IMR-90 (cell line): Measurements from ENCODE around the gene C1QTNF9B. TPM values are rescaled to one million over a fixed set of nuclear protein-coding genes. Genes with fewer than 3 reads are reported as not detected.
A peak's percentile ranks its signal among the peaks of the same experiment; 100 is the strongest.

ENCODE experiments used
- ATAC-seq: fragments of 200-7000 bp; cut with Tn5 transposase; 2 replicates; pipeline ENCODE4 v1.9.1; 2020; ENCODE audit warnings: low read depth, mild to moderate bottlenecking, moderate library complexity
- BruUV-seq: library from RNA; stranded (reverse); fragments of 400-500 nt; replicated peaks from 2 replicates; lab custom pipeline; 2021; lab: Mats Ljungman, UMichigan
- CTCF ChIA-PET: fragments of 300-600 bp; formaldehyde crosslinking; extraction: SDS; loops from one replicate; lab custom pipeline; 2021; ENCODE audit warnings: antibody characterized with exemption; lab: Yijun Ruan, JAX
- POLR2A ChIA-PET: fragments of 300-600 bp; sonication (Branson Sonifier 250); formaldehyde crosslinking; loops from one replicate; lab custom pipeline; 2022; ENCODE audit warnings: antibody characterized with exemption; ENCODE audit not compliant: unreplicated experiment; lab: Charles Lee
- DNase-seq: peaks from one replicate; pipeline ENCODE4 v3.0.0; 2013
- H2AFZ ChIP-seq: replicated peaks from 2 replicates; pipeline ENCODE3; 2013; ENCODE audit warnings: low read length, mild to moderate bottlenecking; ENCODE audit not compliant: poor library complexity
- H2AK5ac ChIP-seq: 2 replicates; pipeline ENCODE4 v1.6.1; 2013; ENCODE audit warnings: low read depth, low read length, inconsistent platforms
- H2AK9ac ChIP-seq: replicated peaks from 2 replicates; pipeline ENCODE3; 2013; ENCODE audit warnings: mild to moderate bottlenecking, low read depth, low read length, moderate library complexity; ENCODE audit not compliant: poor library complexity
- H2BK120ac ChIP-seq: 2 replicates; pipeline ENCODE4 v1.6.1; 2013; ENCODE audit warnings: low read depth, low read length, inconsistent platforms
- H2BK15ac ChIP-seq: 3 replicates; pipeline ENCODE4 v1.6.1; 2013; ENCODE audit warnings: low read depth, low read length, inconsistent platforms
- H2BK20ac ChIP-seq: 2 replicates; pipeline ENCODE4 v1.6.1; 2013; ENCODE audit warnings: low read depth, mild to moderate bottlenecking, inconsistent platforms, low read length, moderate library complexity
- H2BK5ac ChIP-seq: 2 replicates; pipeline ENCODE4 v1.6.1; 2013; ENCODE audit warnings: mild to moderate bottlenecking, low read depth, low read length, inconsistent platforms; ENCODE audit not compliant: poor library complexity, severe bottlenecking
- H3K14ac ChIP-seq: replicated peaks from 2 replicates; pipeline ENCODE4 v1.6.1; 2013; ENCODE audit warnings: low read depth, low read length, inconsistent platforms
- H3K18ac ChIP-seq: 2 replicates; pipeline ENCODE4 v1.6.1; 2013; ENCODE audit warnings: low read depth, low read length, control low read depth
- H3K23ac ChIP-seq: 2 replicates; pipeline ENCODE4 v1.6.1; 2013; ENCODE audit warnings: low read depth, low read length, inconsistent platforms
- H3K27ac ChIP-seq: 2 replicates; pipeline ENCODE4 v1.5.1; 2013; ENCODE audit warnings: mild to moderate bottlenecking, control low read depth, low read length; ENCODE audit not compliant: insufficient read depth
- H3K27me3 ChIP-seq: 2 replicates; pipeline ENCODE4 v1.6.1; 2013; ENCODE audit warnings: low read length; ENCODE audit not compliant: control insufficient read depth, insufficient read depth
- H3K36me3 ChIP-seq: 2 replicates; pipeline ENCODE4 v1.6.1; 2013; ENCODE audit warnings: low read length, mixed read lengths; ENCODE audit not compliant: control insufficient read depth, insufficient read depth
- H3K4ac ChIP-seq: 2 replicates; pipeline ENCODE4 v1.6.1; 2013; ENCODE audit warnings: low read depth, low read length, inconsistent platforms
- H3K4me1 ChIP-seq: 2 replicates; pipeline ENCODE4 v1.6.1; 2013; ENCODE audit warnings: low read length, mixed read lengths; ENCODE audit not compliant: control insufficient read depth, insufficient read depth
- H3K4me2 ChIP-seq: 2 replicates; pipeline ENCODE4 v1.6.1; 2013; ENCODE audit warnings: low read depth, mild to moderate bottlenecking, control low read depth, low read length, moderate library complexity
- H3K4me3 ChIP-seq: 2 replicates; pipeline ENCODE4 v1.5.1; 2013; ENCODE audit warnings: low read depth, mild to moderate bottlenecking, control low read depth, low read length, moderate library complexity; ENCODE audit not compliant: insufficient read depth
- H3K56ac ChIP-seq: 2 replicates; pipeline ENCODE4 v1.6.1; 2013; ENCODE audit warnings: low read length, inconsistent platforms; ENCODE audit not compliant: insufficient read depth; ENCODE audit errors: extremely low read depth
- H3K79me1 ChIP-seq, 2 experiments: 2 replicates each; pipeline ENCODE4 v1.6.1; 2013; ENCODE audit warnings: low read length in 2 of 2, inconsistent platforms in 1 of 2, low read depth in 1 of 2
- H3K9ac ChIP-seq: 2 replicates; pipeline ENCODE4 v1.6.1; 2013; ENCODE audit warnings: low read depth, low read length, control low read depth
- H3K9me1 ChIP-seq: 2 replicates; pipeline ENCODE4 v1.6.1; 2013; ENCODE audit warnings: low read length, inconsistent platforms; ENCODE audit not compliant: insufficient read depth
- H3K9me3 ChIP-seq: 2 replicates; pipeline ENCODE4 v1.6.1; 2013; ENCODE audit warnings: low read length; ENCODE audit not compliant: control insufficient read depth, insufficient read depth
- H4K20me1 ChIP-seq: 2 replicates; pipeline ENCODE4 v1.6.1; 2013; ENCODE audit warnings: low read length, inconsistent platforms; ENCODE audit not compliant: insufficient read depth
- H4K5ac ChIP-seq: 2 replicates; pipeline ENCODE4 v1.6.1; 2013; ENCODE audit warnings: mild to moderate bottlenecking, low read depth, low read length, control low read depth
- H4K8ac ChIP-seq, 2 experiments: 2 replicates each; pipeline ENCODE4 v1.6.1; 2013; ENCODE audit warnings: low read depth in 2 of 2, low read length in 2 of 2, control low read depth in 1 of 2, inconsistent platforms in 1 of 2
- H4K91ac ChIP-seq: 2 replicates; pipeline ENCODE4 v1.6.1; 2013; ENCODE audit warnings: low read depth, low read length, inconsistent platforms; ENCODE audit not compliant: insufficient read depth
- CEBPB ChIP-seq: IDR thresholded peaks from 2 replicates; pipeline ENCODE4 v1.6.1; 2012; ENCODE audit warnings: low read depth, low read length, improper control_type of control experiment
- CHD1 ChIP-seq: IDR thresholded peaks from 2 replicates; pipeline ENCODE4 v1.6.1; 2012; ENCODE audit warnings: low read depth, low read length, improper control_type of control experiment
- CTCF ChIP-seq: conservative IDR thresholded peaks from 2 replicates; pipeline ENCODE4 v1.5.1; 2012; ENCODE audit warnings: mild to moderate bottlenecking, low read depth, low read length, improper control_type of control experiment
- FOS ChIP-seq: fragments of 150-350 bp; IDR thresholded peaks from 2 replicates; pipeline ENCODE4 v1.6.1; 2016; ENCODE audit warnings: low read depth, low read length
- MAFK ChIP-seq: IDR thresholded peaks from 2 replicates; pipeline ENCODE4 v1.6.1; 2012; ENCODE audit warnings: low read depth, low read length, improper control_type of control experiment
- MXI1 ChIP-seq: IDR thresholded peaks from 2 replicates; pipeline ENCODE4 v1.6.1; 2012; ENCODE audit warnings: low read depth, mild to moderate bottlenecking, low read length, moderate library complexity, borderline replicate concordance
- RAD21 ChIP-seq: IDR thresholded peaks from 2 replicates; pipeline ENCODE4 v1.6.1; 2012; ENCODE audit warnings: low read length, improper control_type of control experiment
- RCOR1 ChIP-seq: IDR thresholded peaks from 2 replicates; pipeline ENCODE4 v1.6.1; 2012; ENCODE audit warnings: mild to moderate bottlenecking, low read length, improper control_type of control experiment; ENCODE audit not compliant: insufficient replicate concordance
- RFX5 ChIP-seq: IDR thresholded peaks from 2 replicates; pipeline ENCODE4 v1.8.0; 2012; ENCODE audit warnings: low read depth, mild to moderate bottlenecking, low read length, moderate library complexity
- SMC3 ChIP-seq: fragments of 150-350 bp; IDR thresholded peaks from 2 replicates; pipeline ENCODE4 v1.6.1; 2016; ENCODE audit warnings: low read depth, mild to moderate bottlenecking, antibody characterized with exemption, low read length, moderate library complexity
- WGBS, 2 experiments: methylation state at CpG; one replicate each; pipeline versions ENCODE4 v1.1.5 to v1.1.7; 2013; ENCODE audit warnings: missing lambda C conversion rate in 2 of 2; ENCODE audit not compliant: insufficient read length in 1 of 2; ENCODE audit errors: extremely low coverage in 2 of 2; 5-methylcytosine and 5-hydroxymethylcytosine counted together
- dilution Hi-C: fragments of 300-500 bp; cut with HindIII; formaldehyde crosslinking; loops from one replicate; pipeline ENCODE4 v1.14.3; 2018; ENCODE audit warnings: low sequenced_read_pairs; ENCODE audit not compliant: unreplicated experiment
- in situ Hi-C: fragments of 300-500 bp; cut with MboI; formaldehyde crosslinking; loops from 3 replicates; pipeline ENCODE4 v1.14.3; 2019; ENCODE audit warnings: low sequenced_read_pairs, inconsistent platforms, mixed read lengths
- intact Hi-C: fragments of 100-400 bp; cut with micrococcal nuclease; formaldehyde crosslinking; loops from 2 replicates; pipeline ENCODE4 v1.10.0; 2022
- polyA plus RNA-seq, 3 experiments: library from polyadenylated mRNA; depleted of rRNA; stranded (reverse); fragments of >200 nt; gene quantifications; 2 replicates each; pipeline ENCODE4 v1.2.3, GENCODE V29; 2012; ENCODE audit warnings: low replicate concordance in 1 of 3
- total RNA-seq: library from RNA; depleted of rRNA; stranded (reverse); fragments of >200 nt; gene quantifications from 2 replicates; pipeline ENCODE4 v1.2.3, GENCODE V29; 2012
- TF ChIP-seq, protein P1 (sequence below): fragments of 150-350 bp; IDR thresholded peaks from 2 replicates; pipeline ENCODE4 v1.6.1; 2016; ENCODE audit warnings: low read depth, mild to moderate bottlenecking, low read length, moderate library complexity, borderline replicate concordance
- TF ChIP-seq, protein P2 (sequence below): fragments of 150-350 bp; IDR thresholded peaks from 2 replicates; pipeline ENCODE4 v1.6.1; 2017; ENCODE audit warnings: mild to moderate bottlenecking, antibody characterized with exemption, low read length, low read depth

The C1QTNF9B gene
- total and polyA plus RNA-seq, 2 of the 4 experiments (the other 2 are of a cell fraction): 0.72 to 1.1 TPM

DNA sequence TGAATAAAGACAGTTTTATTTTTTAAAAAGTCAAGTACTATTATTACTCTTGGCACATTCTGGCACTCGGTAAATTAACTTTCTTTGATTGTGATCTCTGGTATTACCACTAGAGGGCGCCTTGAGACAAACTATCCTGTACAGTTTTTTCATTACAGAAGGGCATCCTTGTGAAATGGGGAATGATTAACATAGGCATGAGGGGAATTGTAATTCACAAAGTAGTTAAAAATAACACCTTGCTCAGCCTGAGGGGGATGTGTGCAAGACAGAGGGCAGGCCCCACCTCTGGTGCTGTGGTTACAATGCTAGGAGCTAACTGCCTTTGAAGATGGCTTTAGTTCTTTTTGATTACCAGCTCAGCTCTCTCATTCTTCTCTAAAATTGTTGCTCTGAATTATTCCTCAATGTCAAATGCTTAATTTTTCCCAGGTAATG, 24.2 kb upstream of the C1QTNF9B start:
- Histone ChIP-seq H2AFZ (peak overlapping the region; percentile 81), H3K79me1 (no peaks in the 10 kb centered on the region), H2AK5ac (peak overlapping the region; percentile 87; the same call in 1 of the 2 replicates), H2BK120ac (no peak overlapping the region), H3K27ac (no peak overlapping the region), H4K91ac (no peak overlapping the region), H3K4me3 (no peak overlapping the region), H4K8ac (0 out of 4 replicates have a peak overlapping the region, but pooled peaks of 1 of the 2 experiments have one; percentile 47), H4K20me1 (no peaks in the 10 kb centered on the region), H3K18ac (no peak overlapping the region), H2AK9ac (no peak overlapping the region), H3K4me2 (no peak overlapping the region), H3K27me3 (no peaks in the 10 kb centered on the region), H3K14ac (no peak overlapping the region), H2BK5ac (no peak overlapping the region), H3K9me3 (no peaks in the 10 kb centered on the region), H3K4me1 (peaks cover 2% of the 10 kb centered on the region; the same call in 1 of the 2 replicates), H3K23ac (no peak overlapping the region), H3K36me3 (no peaks in the 10 kb centered on the region), H2BK15ac (0 out of 3 replicates have a peak overlapping the region, but pooled peaks have one; percentile 57), H4K5ac (no peak overlapping the region), H3K56ac (no peak overlapping the region), H3K9ac (no peak overlapping the region), H3K4ac (peak overlapping the region; percentile 28; the same call in 1 of the 2 replicates), H2BK20ac (peak overlapping the region; percentile 59; the same call in 1 of the 2 replicates), H3K9me1 (no peaks in the 10 kb centered on the region)
- POLR2A ChIA-PET: no interaction called here
- no TSS peak for BruUV-seq
- intact Hi-C loops (loop anchor here (1.0 to 2.0 kb wide), 3 partner anchors 39 to 299 kb away; no protein-coding TSS in a partner anchor), in situ Hi-C loops (no loop called here), dilution Hi-C loops (no loop called here)
- no peak for TF ChIP-seq MAFK
- TF ChIP-seq FOS: no peak
- peak; percentile 75 for TF ChIP-seq SMC3
- 0 out of 2 replicates have a peak, but pooled peaks have one; percentile 40 for TF ChIP-seq CEBPB
- no peak for TF ChIP-seq RCOR1
- TF ChIP-seq CHD1: no peak
- TF ChIP-seq CTCF: peak; percentile 83
- TF ChIP-seq, protein P1, sequence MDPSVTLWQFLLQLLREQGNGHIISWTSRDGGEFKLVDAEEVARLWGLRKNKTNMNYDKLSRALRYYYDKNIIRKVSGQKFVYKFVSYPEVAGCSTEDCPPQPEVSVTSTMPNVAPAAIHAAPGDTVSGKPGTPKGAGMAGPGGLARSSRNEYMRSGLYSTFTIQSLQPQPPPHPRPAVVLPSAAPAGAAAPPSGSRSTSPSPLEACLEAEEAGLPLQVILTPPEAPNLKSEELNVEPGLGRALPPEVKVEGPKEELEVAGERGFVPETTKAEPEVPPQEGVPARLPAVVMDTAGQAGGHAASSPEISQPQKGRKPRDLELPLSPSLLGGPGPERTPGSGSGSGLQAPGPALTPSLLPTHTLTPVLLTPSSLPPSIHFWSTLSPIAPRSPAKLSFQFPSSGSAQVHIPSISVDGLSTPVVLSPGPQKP: no peak
- TF ChIP-seq RAD21: peak; percentile 86
- no peak for TF ChIP-seq RFX5
- TF ChIP-seq, protein P2, sequence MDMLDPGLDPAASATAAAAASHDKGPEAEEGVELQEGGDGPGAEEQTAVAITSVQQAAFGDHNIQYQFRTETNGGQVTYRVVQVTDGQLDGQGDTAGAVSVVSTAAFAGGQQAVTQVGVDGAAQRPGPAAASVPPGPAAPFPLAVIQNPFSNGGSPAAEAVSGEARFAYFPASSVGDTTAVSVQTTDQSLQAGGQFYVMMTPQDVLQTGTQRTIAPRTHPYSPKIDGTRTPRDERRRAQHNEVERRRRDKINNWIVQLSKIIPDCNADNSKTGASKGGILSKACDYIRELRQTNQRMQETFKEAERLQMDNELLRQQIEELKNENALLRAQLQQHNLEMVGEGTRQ: no peak
- no peak for TF ChIP-seq MXI1
- WGBS, 2 experiments: no CpG with 5 or more reads among the region's 2 CpGs
- peak; percentile 66 for DNase-seq
- CTCF ChIA-PET: interaction anchor here (0.6 to 1.0 kb wide), 4 partner anchors 39 to 823 kb away, joined by 3 to 7 read pairs (median 4); no protein-coding TSS in a partner anchor
- ATAC-seq: peak; percentile 61
